ENCODE measurements around the gene HOXA2.
A peak's percentile ranks its signal among the peaks of the same experiment; 100 is the strongest.

HOXA2 gene

GRCh38 chr7:27100694-27101170 is 1.8 kb downstream of the HOXA2 start:
- DNase-seq (ENCODE audit: low read depth in 2 of 2, low spot score in 1 of 2) = no peak

DNA sequence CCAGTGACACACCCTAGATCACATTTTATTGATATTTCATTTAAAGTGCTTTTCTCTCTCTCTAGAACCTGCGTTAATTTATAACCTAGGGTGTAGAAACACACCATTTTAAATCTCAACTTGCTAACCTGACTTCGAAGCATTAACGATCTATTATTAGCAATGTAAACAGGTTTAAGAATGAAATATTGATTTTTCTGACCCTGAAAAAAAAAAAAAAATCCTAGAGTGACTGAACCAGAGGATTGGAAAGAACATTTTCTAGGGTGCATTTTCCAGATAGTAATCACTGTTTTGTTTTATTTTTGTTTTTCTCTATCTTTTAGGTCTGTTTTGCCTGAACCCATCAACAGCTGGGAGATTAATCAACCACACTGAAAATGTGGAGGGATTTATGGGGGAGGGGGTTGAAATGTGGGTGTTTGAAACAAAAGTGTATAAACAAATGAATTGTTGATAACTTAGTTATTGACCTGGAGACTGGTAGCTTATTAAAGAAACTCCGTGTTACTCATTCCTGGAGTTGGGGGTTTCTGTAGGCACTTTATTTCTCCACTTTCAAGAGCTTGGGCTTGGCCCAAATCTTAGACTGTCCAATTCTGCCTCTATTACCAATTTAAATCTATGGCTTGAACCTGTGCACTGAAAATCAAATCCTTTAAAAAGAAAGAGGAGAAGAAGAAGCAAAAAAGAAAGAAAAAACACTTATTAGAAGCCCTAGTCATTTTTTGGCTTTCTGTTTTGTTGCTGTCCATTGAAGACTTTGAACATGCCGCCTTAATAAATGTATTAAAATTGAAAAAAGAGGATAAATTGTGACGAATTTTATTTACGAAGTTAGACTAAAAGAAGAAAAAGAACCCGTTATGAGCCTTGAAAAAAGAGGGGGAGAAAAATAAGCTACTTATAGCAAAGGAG is 2.8 kb downstream of the HOXA2 start:
- DNase-seq (ENCODE audit: low read depth in 2 of 2, low spot score in 1 of 2) = no peak

DNA sequence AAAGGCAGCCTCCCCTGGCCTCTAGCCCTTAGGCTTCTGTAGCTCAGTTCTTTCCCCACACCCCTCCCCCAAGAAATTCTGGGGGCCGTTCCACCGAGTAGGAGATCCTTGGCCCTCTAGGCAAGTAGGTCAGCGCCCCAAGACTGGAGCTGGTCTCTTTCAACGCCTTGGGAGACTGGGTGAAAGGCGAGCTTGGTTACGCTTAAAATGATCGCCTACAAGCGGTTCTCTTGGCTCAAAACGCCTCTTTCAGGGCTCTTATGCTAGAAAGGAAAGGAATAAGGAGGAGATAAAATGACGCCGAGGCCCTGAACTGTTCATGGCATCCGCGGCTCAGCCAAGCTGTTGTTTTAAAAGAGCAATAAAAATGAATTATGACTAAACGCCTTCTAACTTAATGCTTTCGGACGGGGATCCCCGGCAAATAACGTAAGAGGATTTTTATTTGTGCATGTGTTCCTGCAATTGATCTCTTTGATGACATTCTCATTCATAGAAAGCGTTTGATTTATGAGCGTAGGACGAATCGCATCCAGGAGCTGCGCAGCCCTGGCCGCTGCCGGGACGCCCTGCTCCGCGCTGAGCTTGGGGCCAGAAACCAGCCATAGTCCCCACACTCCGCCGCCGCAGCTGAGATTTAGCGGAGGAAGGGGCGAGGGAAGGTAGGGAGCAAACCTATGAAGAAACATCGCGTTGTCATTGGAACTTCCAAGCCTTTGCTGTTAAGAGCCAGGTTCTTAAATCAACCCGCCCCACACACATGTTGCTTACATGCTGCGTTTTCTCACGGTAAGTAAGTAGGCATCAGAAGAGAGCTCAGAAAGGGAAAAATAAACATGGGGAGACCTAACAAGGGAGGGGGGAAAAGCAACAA is 3.7 kb downstream of the HOXA2 start:
- DNase-seq (ENCODE audit: low read depth in 2 of 2, low spot score in 1 of 2) = no peak

GRCh38 chr7:27097686-27098577 is 4.6 kb downstream of the HOXA2 start:
- no peak for DNase-seq (ENCODE audit: low read depth in 2 of 2, low spot score in 1 of 2)

GRCh38 chr7:27096768-27097514 is 5.5 kb downstream of the HOXA2 start:
- DNase-seq (ENCODE audit: low read depth in 2 of 2, low spot score in 1 of 2) = no peak

- peak; percentile 25 to 57 for DNase-seq (ENCODE audit: low read depth in 2 of 2, low spot score in 1 of 2)
Observed at GRCh38 chr7:27095897-27096767, 6.4 kb downstream of the HOXA2 start, which contains the start of gene HOXA1. Gene HOXA1, minus strand, starts transcription at chr7:27096000. Its CDS starts 88 bp downstream, at chr7:27095912.

DNA sequence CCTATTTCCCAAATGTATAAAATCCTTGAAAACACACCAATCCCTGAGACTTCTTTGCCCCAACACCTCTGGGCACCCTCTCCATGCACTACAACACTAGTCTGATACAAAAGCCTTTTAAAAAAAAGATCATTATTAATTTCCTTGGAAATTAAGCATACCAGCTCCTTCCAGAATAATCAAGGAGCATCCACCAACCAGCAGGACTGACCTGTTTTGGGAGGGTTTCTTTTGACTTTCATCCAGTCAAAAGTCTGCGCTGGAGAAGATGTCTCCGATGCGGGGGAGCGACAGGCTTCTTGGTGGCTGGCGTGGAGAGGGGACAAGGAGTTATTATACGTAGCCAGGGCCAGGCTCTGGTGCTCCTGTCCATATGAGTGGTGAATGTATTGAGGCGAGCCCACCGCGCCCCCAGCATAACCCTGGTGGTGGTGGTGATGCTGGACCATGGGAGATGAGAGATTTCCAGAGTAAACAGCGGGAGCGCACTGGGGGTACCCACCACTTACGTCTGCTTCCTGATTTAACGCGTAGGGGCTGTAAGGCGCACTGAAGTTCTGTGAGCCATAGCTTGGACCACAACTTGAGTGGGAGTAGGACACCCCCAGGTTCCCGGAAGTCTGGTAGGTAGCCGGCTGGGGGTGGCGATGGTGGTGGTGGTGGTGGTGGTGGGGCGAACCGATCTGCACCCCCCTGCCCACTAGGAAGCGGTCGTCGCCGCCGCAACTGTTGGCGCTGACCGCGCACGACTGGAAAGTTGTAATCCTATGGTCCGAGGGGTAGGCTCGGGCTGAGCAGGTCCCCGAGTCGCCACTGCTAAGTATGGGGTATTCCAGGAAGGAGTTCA is 7.2 kb downstream of the HOXA2 start:
- no peak for DNase-seq (ENCODE audit: low read depth in 2 of 2, low spot score in 1 of 2)

GRCh38 chr7:27094304-27095049 is 8.0 kb downstream of the HOXA2 start:
- no peak for DNase-seq (ENCODE audit: low read depth in 2 of 2, low spot score in 1 of 2)

GRCh38 chr7:27093184-27093895 is 9.1 kb downstream of the HOXA2 start:
- DNase-seq (ENCODE audit: low read depth in 2 of 2, low spot score in 1 of 2) = no peak

- DNase-seq (ENCODE audit: low read depth in 2 of 2, low spot score in 1 of 2) = no peak
Observed at GRCh38 chr7:27092819-27093110, 9.7 kb downstream of the HOXA2 start.

DNA sequence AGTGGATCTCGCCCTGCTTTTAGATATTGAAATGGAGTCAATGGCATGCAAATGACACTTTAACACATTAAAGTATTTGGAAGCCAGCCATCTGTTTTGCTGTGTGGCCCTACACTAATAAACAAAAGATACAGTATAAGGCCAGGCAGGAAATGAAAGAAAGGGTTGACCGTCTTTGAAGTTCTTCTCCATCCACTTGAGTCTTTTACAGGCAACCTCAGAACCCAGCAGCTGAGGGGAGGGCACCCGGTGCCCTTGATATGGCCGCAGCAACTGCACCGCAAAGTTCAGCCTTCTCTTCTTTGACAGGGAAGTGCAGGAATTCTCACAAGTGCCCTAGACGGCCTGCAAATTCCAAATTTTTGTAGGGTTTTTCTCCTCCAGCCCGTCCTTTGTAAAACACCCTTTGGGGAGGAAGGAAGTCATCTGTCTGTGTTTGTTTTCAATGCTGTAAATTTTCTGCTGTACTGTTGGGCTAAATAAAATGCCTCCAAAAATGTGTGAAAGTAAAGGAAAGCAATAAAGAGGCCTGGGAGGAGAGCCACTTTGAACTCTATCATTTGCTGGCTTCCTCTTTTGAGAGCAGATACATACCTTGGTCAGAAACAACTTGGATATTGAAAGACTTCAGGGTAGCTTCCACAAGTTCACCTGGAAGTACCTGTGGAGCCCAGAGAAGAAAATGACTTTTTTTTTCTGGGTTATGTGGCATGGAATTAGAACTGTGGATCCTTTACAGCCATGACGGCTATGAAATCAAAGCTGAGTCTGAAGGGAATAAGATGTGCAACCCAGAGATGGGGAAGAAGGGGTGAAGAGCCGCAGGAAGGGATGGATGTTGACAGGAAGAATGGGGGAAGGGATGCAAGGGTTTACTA is 10.3 kb downstream of the HOXA2 start:
- no peak for DNase-seq (ENCODE audit: low read depth in 2 of 2, low spot score in 1 of 2)

- DNase-seq (ENCODE audit: low read depth in 2 of 2, low spot score in 1 of 2) = no peak
Observed at GRCh38 chr7:27091105-27091504, 11.4 kb downstream of the HOXA2 start.

DNA sequence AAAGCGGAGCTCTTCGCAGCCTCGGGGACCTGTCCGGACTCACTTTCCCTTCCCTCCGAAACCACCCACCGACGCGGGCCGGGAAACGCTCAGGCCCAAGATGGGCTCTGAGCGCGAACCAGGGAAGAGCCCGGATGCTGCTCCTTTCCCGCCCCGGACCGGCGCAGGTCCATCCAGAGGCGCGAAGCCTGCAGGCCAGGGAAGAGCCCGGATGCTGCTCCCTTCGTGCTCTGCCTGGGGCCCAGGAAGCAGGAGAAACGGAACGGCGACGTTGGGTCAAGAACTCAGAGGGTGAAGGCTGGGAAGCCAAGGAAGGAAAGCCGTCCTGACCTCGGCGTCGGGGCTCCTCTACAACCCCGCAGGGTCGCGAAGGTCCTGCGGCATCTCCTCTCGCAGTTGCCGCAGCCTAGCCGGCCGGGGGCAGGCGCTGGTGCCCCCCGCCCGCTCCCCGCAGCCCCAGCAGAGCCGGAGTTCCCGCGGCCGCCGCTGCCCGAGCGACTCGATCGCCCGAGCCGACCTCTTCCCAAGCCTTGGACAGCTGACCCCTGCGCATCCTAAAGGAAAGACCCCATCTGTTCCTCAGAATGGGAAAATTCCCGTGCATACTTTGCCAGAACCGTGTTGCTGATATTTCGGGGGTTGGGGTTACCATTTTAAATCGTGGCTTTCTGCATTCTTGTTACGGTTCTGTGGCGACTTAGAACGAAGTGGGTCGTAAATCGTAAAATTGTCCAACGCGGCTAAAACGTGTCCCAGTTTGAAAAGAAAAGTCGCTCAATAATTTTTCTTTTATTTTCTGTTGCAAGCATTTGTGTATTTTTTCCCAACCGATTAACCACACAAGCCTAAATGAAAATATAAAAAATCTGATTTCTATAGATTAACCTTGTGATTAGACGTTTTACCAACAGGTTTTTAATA is 14.2 kb downstream of the HOXA2 start:
- no peak for DNase-seq (ENCODE audit: low read depth in 2 of 2, low spot score in 1 of 2)

GRCh38 chr7:27083646-27084045 is 18.8 kb downstream of the HOXA2 start:
- no peak for DNase-seq (ENCODE audit: low read depth in 2 of 2, low spot score in 1 of 2)

DNA sequence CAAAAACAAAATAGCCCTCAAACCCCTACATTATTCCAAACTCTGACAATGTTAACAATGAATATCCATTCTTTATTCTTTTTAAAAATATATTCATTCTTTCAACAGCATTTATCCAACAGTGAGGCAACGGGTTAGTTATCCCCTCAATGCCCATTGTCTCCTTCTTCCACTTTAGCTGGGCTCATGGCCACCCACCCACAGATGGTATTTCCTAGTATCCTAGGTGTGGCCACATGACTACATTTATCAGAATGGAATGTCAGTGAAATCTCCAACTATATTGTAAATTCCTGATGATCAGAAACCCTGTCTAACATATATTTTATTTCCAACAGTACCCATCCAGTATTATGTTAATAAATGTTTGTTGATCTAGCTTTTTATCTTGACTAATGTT is 20.3 kb downstream of the HOXA2 start:
- no peak for DNase-seq (ENCODE audit: low read depth in 2 of 2, low spot score in 1 of 2)
